Amygdala (tissue), 56 donors: Measurements from ENCODE around the gene TOPBP1.

Experiments
- DNase-seq, 56 donors: peaks; one replicate each; lab custom pipeline; 2025; lab: John Stamatoyannopoulos, UW

TOPBP1 gene

GRCh38 chr3:133620066-133620784 is 41.5 kb downstream of the TOPBP1 start:
- no peak for DNase-seq

GRCh38 chr3:133611534-133611933 is 50.2 kb downstream of the TOPBP1 start:
- DNase-seq: no peak

GRCh38 chr3:133610031-133610430 is 51.7 kb downstream of the TOPBP1 start:
- DNase-seq: no peak

- no peak for DNase-seq
These were observed 53.4 kb downstream of the TOPBP1 start for GRCh38 chr3:133608388-133608787.

GRCh38 chr3:133607816-133608215 is 53.9 kb downstream of the TOPBP1 start:
- DNase-seq: no peak

DNA sequence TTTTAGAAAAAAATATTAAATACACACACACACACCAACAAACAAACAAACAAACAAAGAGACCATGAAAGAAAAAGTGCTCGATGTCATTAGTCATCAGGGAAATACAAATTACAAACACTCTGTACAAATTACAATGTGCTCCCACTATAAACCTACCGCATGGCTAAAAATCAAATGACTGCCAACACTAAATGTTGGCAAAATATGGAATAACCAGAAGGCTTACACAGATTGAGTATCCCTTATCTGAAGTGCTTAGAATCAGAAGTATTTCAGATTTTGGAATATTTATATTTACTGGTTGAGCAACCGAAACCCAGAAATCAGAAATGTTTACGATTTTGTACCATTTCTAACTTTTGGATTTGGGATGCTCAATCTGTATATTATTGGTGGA is 54.8 kb downstream of the TOPBP1 start:
- no peak for DNase-seq

DNA sequence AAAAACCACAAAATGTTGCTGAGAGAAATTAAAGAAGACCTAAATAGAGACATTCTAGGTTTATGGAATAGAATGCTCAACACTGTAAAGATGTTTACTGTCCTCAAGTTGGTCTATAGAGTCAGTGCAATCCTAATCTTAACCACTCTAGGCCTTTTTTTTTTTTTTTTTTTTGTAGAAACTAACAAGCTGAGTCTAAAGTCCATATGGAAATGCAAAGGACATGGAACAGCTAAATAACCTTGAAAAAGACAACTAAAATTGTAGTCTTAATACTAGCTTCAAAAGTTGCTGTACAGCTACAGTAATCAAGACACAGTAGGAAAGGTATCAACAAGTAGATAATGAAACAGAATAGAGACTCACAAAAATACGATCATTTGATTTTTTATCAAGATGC is 55.4 kb downstream of the TOPBP1 start:
- DNase-seq: no peak

GRCh38 chr3:133600572-133601081 is 61.1 kb downstream of the TOPBP1 start:
- no peak for DNase-seq

DNA sequence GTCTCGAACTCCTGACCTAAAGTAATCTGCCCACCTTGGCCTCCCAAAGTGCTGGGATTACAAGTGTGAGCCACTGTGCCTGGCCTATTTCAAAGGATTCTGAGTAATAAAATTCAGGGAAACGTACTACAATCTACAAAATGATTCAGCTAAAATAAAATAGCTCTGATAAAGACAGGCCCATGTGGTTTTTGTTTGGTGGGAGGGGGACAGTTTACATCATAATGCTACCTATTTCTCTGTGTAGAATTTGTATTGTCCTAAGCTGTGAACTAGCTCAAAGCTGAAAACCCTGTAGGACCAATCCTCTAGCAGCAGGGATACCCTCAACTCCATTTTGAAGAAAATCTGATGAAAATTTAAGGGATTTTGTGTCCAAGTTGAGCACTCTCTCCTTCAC is 62.5 kb downstream of the TOPBP1 start:
- DNase-seq: no peak

DNA sequence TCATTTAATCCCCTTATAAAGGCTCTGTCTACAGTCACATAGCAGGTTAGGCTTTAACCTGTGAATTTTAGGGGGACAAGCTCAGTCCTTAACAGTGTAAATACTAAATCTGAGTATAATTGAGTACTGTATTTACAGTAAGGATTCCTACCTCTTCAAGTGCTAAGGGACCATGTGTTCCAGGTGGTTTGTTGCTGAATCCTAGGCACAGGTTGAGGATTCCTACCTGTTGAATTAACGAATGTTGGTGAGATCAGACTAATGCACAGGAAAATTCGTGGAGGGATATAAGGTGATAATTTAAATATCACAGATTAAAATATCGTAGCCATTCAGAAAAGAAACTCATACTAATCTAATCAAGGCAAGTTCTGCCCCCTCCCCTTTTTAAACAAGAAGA is 63.3 kb downstream of the TOPBP1 start:
- no peak for DNase-seq

DNA sequence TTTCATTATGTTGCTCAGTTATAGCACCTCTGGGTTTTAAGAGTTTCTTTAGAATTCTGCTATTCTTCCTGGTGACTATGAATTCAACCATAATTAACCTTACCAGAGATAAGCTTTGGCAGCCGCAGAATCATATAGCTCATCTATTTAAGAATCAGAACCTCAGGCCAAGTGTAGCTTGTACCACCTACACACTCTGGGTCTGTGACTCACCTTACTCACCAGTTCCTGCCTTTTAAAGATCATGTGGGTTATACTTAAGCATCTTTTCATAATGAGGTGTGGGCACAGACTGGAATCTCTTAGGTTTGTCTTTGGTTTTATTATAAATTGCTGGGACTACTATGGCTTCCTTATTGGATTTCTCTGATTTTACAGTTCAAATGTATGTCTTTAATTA is 66.4 kb downstream of the TOPBP1 start:
- DNase-seq: no peak

DNA sequence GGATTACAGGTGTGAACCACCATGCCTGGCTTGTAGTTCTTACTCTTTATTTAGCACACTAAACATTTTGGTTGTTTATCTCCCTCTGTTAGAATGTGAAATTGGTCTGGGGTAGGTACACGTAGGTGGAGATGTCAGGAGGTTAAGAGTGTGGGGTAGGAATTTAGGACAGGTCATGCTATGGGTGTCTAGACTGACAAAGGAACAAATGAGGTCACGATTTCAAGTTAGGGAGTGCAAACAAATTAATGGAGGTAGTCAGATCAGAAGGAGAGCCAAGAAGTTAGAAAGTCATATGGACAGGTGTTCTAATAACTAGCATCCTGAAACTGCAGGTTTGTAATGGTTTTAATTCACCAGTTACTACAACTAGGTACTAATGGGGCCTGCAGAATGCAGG is 68.5 kb downstream of the TOPBP1 start:
- DNase-seq: no peak

- no peak for DNase-seq
These were observed 68.9 kb downstream of the TOPBP1 start for GRCh38 chr3:133592843-133593242.

- DNase-seq: no peak
These were observed 70.4 kb downstream of the TOPBP1 start for GRCh38 chr3:133591271-133591742.

DNA sequence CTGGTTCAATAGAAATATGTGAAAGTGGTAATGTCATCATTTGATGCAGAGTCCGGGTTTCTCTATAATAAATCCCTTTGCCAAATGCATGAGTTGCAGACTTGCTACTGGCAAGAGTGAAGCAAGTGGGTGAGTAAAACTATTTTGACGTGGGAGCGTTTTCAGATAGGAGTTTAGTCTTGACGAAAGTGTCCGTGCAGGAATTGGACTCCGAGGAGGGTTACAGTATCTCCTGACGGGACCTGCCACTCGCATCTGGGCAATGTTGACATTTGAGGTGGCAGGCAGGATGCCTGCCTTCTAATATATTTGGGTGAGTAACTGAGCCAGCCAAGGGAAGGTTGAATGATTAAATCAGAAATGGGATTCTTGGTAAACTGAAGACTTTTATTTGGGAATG is 72.2 kb downstream of the TOPBP1 start:
- no peak for DNase-seq

GRCh38 chr3:133588784-133589465 is 72.8 kb downstream of the TOPBP1 start:
- DNase-seq: no peak

DNA sequence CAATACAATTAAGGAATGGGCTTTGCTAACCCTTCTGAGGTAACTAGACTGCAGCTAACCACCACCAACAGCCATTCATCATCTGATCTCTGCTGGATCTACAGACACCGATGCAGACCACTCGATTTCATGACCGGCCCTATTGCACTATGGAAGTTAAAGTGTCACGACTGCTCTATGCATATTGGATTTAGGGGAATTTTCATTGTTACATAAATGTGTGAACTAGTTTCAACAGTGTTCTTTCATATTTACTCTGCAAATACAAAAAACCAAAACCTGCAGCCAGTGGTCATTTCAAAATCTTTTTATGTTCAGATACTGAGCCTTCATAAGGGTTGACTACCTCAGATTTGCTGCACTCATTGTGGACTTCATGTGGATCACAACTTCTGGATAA is 73.7 kb downstream of the TOPBP1 start:
- DNase-seq: no peak

- no peak for DNase-seq
These were observed 78.3 kb downstream of the TOPBP1 start for GRCh38 chr3:133583396-133583795.

GRCh38 chr3:133578548-133579191 is 83.1 kb downstream of the TOPBP1 start:
- DNase-seq: no peak

GRCh38 chr3:133576169-133576568 is 85.6 kb downstream of the TOPBP1 start:
- DNase-seq: no peak

- no peak for DNase-seq
These were observed 86.7 kb downstream of the TOPBP1 start for GRCh38 chr3:133575086-133575485.
